ENCODE measurements around the gene SLC18A2.

SLC18A2 gene

GRCh38 chr10:117294735-117295134 is 53.8 kb downstream of the SLC18A2 start:
- Histone ChIP-seq H3K4ac (ENCODE audit: low read length) (no peak overlapping the region), H3K27ac (replicated peaks; ENCODE audit: low read length) (no peak overlapping the region), H3K27me3 (ENCODE audit: control insufficient read depth in 3 of 3, insufficient read depth in 3 of 3, low read depth in 1 of 3, low read length in 3 of 3) (no peaks in the 10 kb centered on the region), H2AK5ac (ENCODE audit: low read depth, low read length) (no peak overlapping the region), H4K91ac (ENCODE audit: low read depth, low read length, poor library complexity) (no peak overlapping the region), H2BK12ac (ENCODE audit: low read length) (no peak overlapping the region), H2AFZ (ENCODE audit: low read length) (no peak overlapping the region), H4K8ac (ENCODE audit: low read depth, low read length) (no peak overlapping the region), H3K9ac (ENCODE audit: low read depth, low read length, poor library complexity) (no peak overlapping the region), H3K4me2 (ENCODE audit: insufficient read depth, low read length, poor library complexity, severe bottlenecking) (no peak overlapping the region), H3K4me3 (ENCODE audit: low read length in 2 of 2) (no peak overlapping the region), H3K18ac (ENCODE audit: low read length) (no peak overlapping the region), H3K23ac (ENCODE audit: low read depth, low read length, poor library complexity) (no peak overlapping the region), H3K9me3 (replicated peaks in 1 of 2; ENCODE audit: control insufficient read depth in 2 of 2, insufficient read depth in 1 of 2, low read depth in 1 of 2, low read length in 2 of 2) (peaks cover 0 to 2% of the 10 kb centered on the region in 2 donors), H3K36me3 (replicated peaks in 1 of 2; ENCODE audit: control insufficient read depth in 2 of 2, insufficient read depth in 2 of 2, low read length in 2 of 2) (peaks cover 2 to 6% of the 10 kb centered on the region in 2 donors), H2BK5ac (ENCODE audit: low read length) (no peak overlapping the region), H3K4me1 (ENCODE audit: control insufficient read depth in 2 of 2, insufficient read depth in 1 of 2, low read depth in 1 of 2, low read length in 2 of 2) (no peaks in the 10 kb centered on the region), H2BK120ac (ENCODE audit: low read depth, low read length) (no peak overlapping the region), H3K14ac (ENCODE audit: low read length) (peak overlapping the region; percentile 71), H3K79me1 (ENCODE audit: low read depth, low read length) (no peaks in the 10 kb centered on the region), H2BK15ac (ENCODE audit: low read length) (no peak overlapping the region)
- no peak for DNase-seq (ENCODE audit: low spot score)
- no CpG with 5 or more reads among the region's 2 CpGs for WGBS, 2 donors (ENCODE audit: extremely low coverage in 2 of 2, insufficient read length in 2 of 2, insufficient replicate concordance in 1 of 2)

- H4K8ac ChIP-seq (ENCODE audit: low read depth, low read length), result no peak overlapping the region
- no peak overlapping the region for H2BK120ac ChIP-seq (ENCODE audit: low read depth, low read length)
- H3K23ac ChIP-seq (ENCODE audit: low read depth, low read length, poor library complexity), result no peak overlapping the region
- no peaks in the 10 kb centered on the region for H3K4me1 ChIP-seq (ENCODE audit: control insufficient read depth in 2 of 2, insufficient read depth in 1 of 2, low read depth in 1 of 2, low read length in 2 of 2)
- no peak overlapping the region for H3K9ac ChIP-seq (ENCODE audit: low read depth, low read length, poor library complexity)
- H2AFZ ChIP-seq (ENCODE audit: low read length), result no peak overlapping the region
- H3K4ac ChIP-seq (ENCODE audit: low read length), result no peak overlapping the region
- H3K27me3 ChIP-seq (ENCODE audit: control insufficient read depth in 3 of 3, insufficient read depth in 3 of 3, low read depth in 1 of 3, low read length in 3 of 3), result no peaks in the 10 kb centered on the region
- no peak overlapping the region for H2BK12ac ChIP-seq (ENCODE audit: low read length)
- H4K91ac ChIP-seq (ENCODE audit: low read depth, low read length, poor library complexity), result no peak overlapping the region
- DNase-seq (ENCODE audit: low spot score), result no peak
- H2AK5ac ChIP-seq (ENCODE audit: low read depth, low read length), result no peak overlapping the region
- H2BK5ac ChIP-seq (ENCODE audit: low read length), result no peak overlapping the region
- peaks cover 2% of the 10 kb centered on the region in 2 donors for H3K9me3 ChIP-seq (replicated peaks in 1 of 2; ENCODE audit: control insufficient read depth in 2 of 2, insufficient read depth in 1 of 2, low read depth in 1 of 2, low read length in 2 of 2)
- H3K4me3 ChIP-seq (ENCODE audit: low read length in 2 of 2), result no peak overlapping the region
- no peak overlapping the region for H3K27ac ChIP-seq (replicated peaks; ENCODE audit: low read length)
- whole genome bisulfite sequencing, 2 donors (ENCODE audit: extremely low coverage in 2 of 2, insufficient read length in 2 of 2, insufficient replicate concordance in 1 of 2), result no CpG with 5 or more reads among the region's 1 CpG
- H3K4me2 ChIP-seq (ENCODE audit: insufficient read depth, low read length, poor library complexity, severe bottlenecking), result no peak overlapping the region
- H3K36me3 ChIP-seq (replicated peaks in 1 of 2; ENCODE audit: control insufficient read depth in 2 of 2, insufficient read depth in 2 of 2, low read length in 2 of 2), result peaks cover 0 to 2% of the 10 kb centered on the region in 2 donors
- H3K14ac ChIP-seq (ENCODE audit: low read length), result no peak overlapping the region
- no peaks in the 10 kb centered on the region for H3K79me1 ChIP-seq (ENCODE audit: low read depth, low read length)
- no peak overlapping the region for H2BK15ac ChIP-seq (ENCODE audit: low read length)
- H3K18ac ChIP-seq (ENCODE audit: low read length), result no peak overlapping the region
Measured at GRCh38 chr10:117298219-117298618, 57.3 kb downstream of the SLC18A2 start.

DNA sequence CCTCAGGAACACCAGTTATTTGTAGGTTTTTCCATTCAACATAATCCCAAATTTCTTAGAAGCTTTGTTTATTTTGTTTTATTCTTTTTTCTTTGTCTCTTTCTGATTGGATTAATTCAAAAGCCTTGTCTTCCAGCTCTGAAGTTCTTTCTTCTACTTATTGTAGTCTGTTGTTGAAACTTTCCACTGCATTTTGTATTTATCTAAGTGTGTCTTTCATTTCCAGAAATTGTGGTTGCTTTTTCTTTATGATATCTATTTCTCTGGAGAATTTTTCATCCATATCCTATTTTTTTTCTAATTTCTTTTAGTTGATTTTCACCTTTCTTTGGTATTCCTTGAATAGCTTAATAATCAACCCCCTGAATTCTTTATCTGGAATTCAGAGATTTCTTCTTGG is 58.5 kb downstream of the SLC18A2 start:
- Histone ChIP-seq H3K4me1 (ENCODE audit: control insufficient read depth in 2 of 2, insufficient read depth in 1 of 2, low read depth in 1 of 2, low read length in 2 of 2) (no peaks in the 10 kb centered on the region), H4K91ac (ENCODE audit: low read depth, low read length, poor library complexity) (no peak overlapping the region), H3K23ac (ENCODE audit: low read depth, low read length, poor library complexity) (no peak overlapping the region), H4K8ac (ENCODE audit: low read depth, low read length) (no peak overlapping the region), H3K79me1 (ENCODE audit: low read depth, low read length) (no peaks in the 10 kb centered on the region), H3K4me2 (ENCODE audit: insufficient read depth, low read length, poor library complexity, severe bottlenecking) (no peak overlapping the region), H2BK5ac (ENCODE audit: low read length) (no peak overlapping the region), H2AK5ac (ENCODE audit: low read depth, low read length) (no peak overlapping the region), H3K27ac (replicated peaks; ENCODE audit: low read length) (no peak overlapping the region), H3K18ac (ENCODE audit: low read length) (no peak overlapping the region), H3K9me3 (replicated peaks in 1 of 2; ENCODE audit: control insufficient read depth in 2 of 2, insufficient read depth in 1 of 2, low read depth in 1 of 2, low read length in 2 of 2) (peaks cover 2 to 7% of the 10 kb centered on the region in 2 donors), H3K27me3 (ENCODE audit: control insufficient read depth in 3 of 3, insufficient read depth in 3 of 3, low read depth in 1 of 3, low read length in 3 of 3) (no peaks in the 10 kb centered on the region), H3K4ac (ENCODE audit: low read length) (no peak overlapping the region), H2BK120ac (ENCODE audit: low read depth, low read length) (no peak overlapping the region), H2BK15ac (ENCODE audit: low read length) (no peak overlapping the region), H3K4me3 (ENCODE audit: low read length in 2 of 2) (no peak overlapping the region), H3K36me3 (replicated peaks in 1 of 2; ENCODE audit: control insufficient read depth in 2 of 2, insufficient read depth in 2 of 2, low read length in 2 of 2) (peaks cover 0 to 2% of the 10 kb centered on the region in 2 donors), H3K14ac (ENCODE audit: low read length) (no peak overlapping the region), H2AFZ (ENCODE audit: low read length) (no peak overlapping the region), H3K9ac (ENCODE audit: low read depth, low read length, poor library complexity) (no peak overlapping the region), H2BK12ac (ENCODE audit: low read length) (no peak overlapping the region)
- no peak for DNase-seq (ENCODE audit: low spot score)

- H3K23ac ChIP-seq (ENCODE audit: low read depth, low read length, poor library complexity), result no peak overlapping the region
- no peak overlapping the region for H2BK120ac ChIP-seq (ENCODE audit: low read depth, low read length)
- H2AFZ ChIP-seq (ENCODE audit: low read length), result no peak overlapping the region
- H3K9me3 ChIP-seq (replicated peaks in 1 of 2; ENCODE audit: control insufficient read depth in 2 of 2, insufficient read depth in 1 of 2, low read depth in 1 of 2, low read length in 2 of 2), result peaks cover 4 to 7% of the 10 kb centered on the region in 2 donors
- WGBS, 2 donors (ENCODE audit: extremely low coverage in 2 of 2, insufficient read length in 2 of 2, insufficient replicate concordance in 1 of 2), result no CpG with 5 or more reads among the region's 1 CpG
- H3K14ac ChIP-seq (ENCODE audit: low read length), result no peak overlapping the region
- H2BK5ac ChIP-seq (ENCODE audit: low read length), result no peak overlapping the region
- H2BK15ac ChIP-seq (ENCODE audit: low read length), result no peak overlapping the region
- peaks cover 0 to 2% of the 10 kb centered on the region in 2 donors for H3K36me3 ChIP-seq (replicated peaks in 1 of 2; ENCODE audit: control insufficient read depth in 2 of 2, insufficient read depth in 2 of 2, low read length in 2 of 2)
- H4K91ac ChIP-seq (ENCODE audit: low read depth, low read length, poor library complexity), result no peak overlapping the region
- H3K4me2 ChIP-seq (ENCODE audit: insufficient read depth, low read length, poor library complexity, severe bottlenecking), result no peak overlapping the region
- no peaks in the 10 kb centered on the region for H3K79me1 ChIP-seq (ENCODE audit: low read depth, low read length)
- H3K9ac ChIP-seq (ENCODE audit: low read depth, low read length, poor library complexity), result no peak overlapping the region
- H2BK12ac ChIP-seq (ENCODE audit: low read length), result no peak overlapping the region
- H3K18ac ChIP-seq (ENCODE audit: low read length), result no peak overlapping the region
- no peak overlapping the region for H3K27ac ChIP-seq (replicated peaks; ENCODE audit: low read length)
- no peak overlapping the region for H2AK5ac ChIP-seq (ENCODE audit: low read depth, low read length)
- no peaks in the 10 kb centered on the region for H3K27me3 ChIP-seq (ENCODE audit: control insufficient read depth in 3 of 3, insufficient read depth in 3 of 3, low read depth in 1 of 3, low read length in 3 of 3)
- no peak overlapping the region for H4K8ac ChIP-seq (ENCODE audit: low read depth, low read length)
- no peak overlapping the region for H3K4me3 ChIP-seq (ENCODE audit: low read length in 2 of 2)
- no peak overlapping the region for H3K4ac ChIP-seq (ENCODE audit: low read length)
- H3K4me1 ChIP-seq (ENCODE audit: control insufficient read depth in 2 of 2, insufficient read depth in 1 of 2, low read depth in 1 of 2, low read length in 2 of 2), result no peaks in the 10 kb centered on the region
- no peak for DNase-seq (ENCODE audit: low spot score)
Measured at GRCh38 chr10:117300671-117301070, 59.8 kb downstream of the SLC18A2 start.
